ENCODE measurements around the gene PCDH12. TPM values are rescaled to one million over a fixed set of nuclear protein-coding genes. Genes with fewer than 3 reads are reported as not detected.

The PCDH12 gene
- total RNA-seq (2022; extraction: Qiagen RNA extraction; ENCODE audit: low read depth), result 0.06 to 0.09 TPM (median 0.09 TPM) in 3 of 5 replicates, not detected in the others

GRCh38 chr5:141958113-141958512 lies at the start of gene PCDH12:
TSS of gene PCDH12 (minus strand) at chr5:141958202. CDS start at chr5:141957851, 351 bp downstream.

GRCh38 chr5:141968914-141969608 lies 11.1 kb upstream of the PCDH12 start, which contains the start of gene RNF14:
TSS of gene RNF14 (plus strand) at chr5:141969105. CDS start at chr5:141973589, 4,484 bp downstream.

GRCh38 chr5:141923448-141924313 lies 34.3 kb downstream of the PCDH12 start, which contains the start of gene DELE1:
TSS of gene DELE1 (plus strand) at chr5:141923871. CDS start at chr5:141923942, 71 bp downstream.

Other genes starting within 250 kb of the PCDH12 start
- 1.5 to 2.4 TPM (median 2.1 TPM) in 5 replicates for gene PCDH1, start 79.8 kb downstream of the PCDH12 start, total RNA-seq (2022; extraction: Qiagen RNA extraction; ENCODE audit: low read depth)
- gene DELE1, start 34.3 kb downstream of the PCDH12 start, total RNA-seq (2022; extraction: Qiagen RNA extraction; ENCODE audit: low read depth), result 45.8 to 63.1 TPM (median 53.1 TPM) in 5 replicates
- gene RNF14, start 10.9 kb upstream of the PCDH12 start, total RNA-seq (2022; extraction: Qiagen RNA extraction; ENCODE audit: low read depth), result 44.4 to 58.2 TPM (median 50.9 TPM) in 5 replicates
- gene GNPDA1, start 54.8 kb upstream of the PCDH12 start, total RNA-seq (2022; extraction: Qiagen RNA extraction; ENCODE audit: low read depth), result 66.3 to 87.4 TPM (median 72.2 TPM) in 5 replicates
- 44.3 to 60.6 TPM (median 51.9 TPM) in 5 replicates for gene NDFIP1, start 150.6 kb upstream of the PCDH12 start, total RNA-seq (2022; extraction: Qiagen RNA extraction; ENCODE audit: low read depth)